Thyroid gland (tissue), 4 donors: Measurements from ENCODE around the gene TOR3A.

Experiments used
- CTCF ChIP-seq, 6 experiments: fragments of 200-600 bp in 3 of 6; fragments of 450-650 bp in 3 of 6; sonication (generic) in 3 of 6; IDR thresholded peaks; one replicate each; pipeline ENCODE4 v1.5.1; 2016 to 2019; ENCODE audit warnings: antibody characterized with exemption in 6 of 6, mild to moderate bottlenecking in 2 of 6, inconsistent platforms in 1 of 6, moderate library complexity in 1 of 6
- POLR2A ChIP-seq, 2 donors: fragments of 450-650 bp; IDR thresholded peaks; one replicate each; pipeline ENCODE4 v1.6.1; 2017; ENCODE audit warnings: antibody characterized with exemption in 2 of 2, mild to moderate bottlenecking in 2 of 2, moderate library complexity in 1 of 2

GRCh38 chr1:179058487-179059483 lies 23.1 kb upstream of the TOR3A start:
- TF ChIP-seq CTCF (IDR thresholded peaks at IDR 0.05) (no peak), POLR2A (IDR thresholded peaks at IDR 0.05) (no peak)
